Activated gamma-delta T cell (primary cell): ENCODE data around the gene TPSB2.
"Not testable (repeated sequence)": the region's sequence is repeated elsewhere in the genome, so short reads cannot be mapped to it uniquely, and the experiment has no call there.

ENCODE experiments used
- DNase-seq: peaks from one replicate; lab custom pipeline; 2025; lab: John Stamatoyannopoulos, UW

Gene TPSB2

GRCh38 chr16:1199347-1200013, 30.5 kb downstream of the TPSB2 start:
- DNase-seq: no peak

- DNase-seq: not testable (repeated sequence)
Observed at GRCh38 chr16:1198671-1199346, 31.2 kb downstream of the TPSB2 start.

GRCh38 chr16:1198194-1198593, 31.8 kb downstream of the TPSB2 start:
- DNase-seq: no peak

GRCh38 chr16:1197237-1197866, 32.6 kb downstream of the TPSB2 start:
- no peak for DNase-seq

GRCh38 chr16:1196494-1196893, 33.5 kb downstream of the TPSB2 start:
- DNase-seq: no peak

- DNase-seq: no peak
Observed at GRCh38 chr16:1195393-1195666, 34.7 kb downstream of the TPSB2 start.

- DNase-seq: no peak
Observed at GRCh38 chr16:1194665-1195392, 35.2 kb downstream of the TPSB2 start.

GRCh38 chr16:1193825-1194581, 36.0 kb downstream of the TPSB2 start:
- no peak for DNase-seq

GRCh38 chr16:1193143-1193824, 36.7 kb downstream of the TPSB2 start:
- no peak for DNase-seq

GRCh38 chr16:1192384-1193073, 37.5 kb downstream of the TPSB2 start:
- no peak for DNase-seq

GRCh38 chr16:1190789-1191188, 39.2 kb downstream of the TPSB2 start:
- DNase-seq: not testable (repeated sequence)

- DNase-seq: no peak
Observed at GRCh38 chr16:1189455-1189854, 40.5 kb downstream of the TPSB2 start.

- DNase-seq: no peak
Observed at GRCh38 chr16:1188432-1189189, 41.4 kb downstream of the TPSB2 start.

- DNase-seq: not testable (repeated sequence)
Observed at GRCh38 chr16:1185460-1186207, 44.4 kb downstream of the TPSB2 start.

GRCh38 chr16:1184980-1185379, 45.0 kb downstream of the TPSB2 start:
- DNase-seq: no peak

- DNase-seq: no peak
Observed at GRCh38 chr16:1184156-1184868, 45.7 kb downstream of the TPSB2 start.

GRCh38 chr16:1182950-1183907, 46.8 kb downstream of the TPSB2 start:
- DNase-seq: no peak

- no peak for DNase-seq
Observed at GRCh38 chr16:1182316-1182671, 47.7 kb downstream of the TPSB2 start.
